GM21528 (cell line): ENCODE data around the gene ICAM1.
A peak's percentile ranks its signal among the peaks of the same experiment; 100 is the strongest.
"Not testable (repeated sequence)": the region's sequence is repeated elsewhere in the genome, so short reads cannot be mapped to it uniquely, and the experiment has no call there.

Experiments used
- ATAC-seq: cut with Tn5 transposase; IDR thresholded peaks from one replicate; pipeline ENCODE4 v1.9.1; 2021; ENCODE audit warnings: mild to moderate bottlenecking, moderate library complexity; ENCODE audit not compliant: unreplicated experiment, low FRiP score

ICAM1 gene

DNA sequence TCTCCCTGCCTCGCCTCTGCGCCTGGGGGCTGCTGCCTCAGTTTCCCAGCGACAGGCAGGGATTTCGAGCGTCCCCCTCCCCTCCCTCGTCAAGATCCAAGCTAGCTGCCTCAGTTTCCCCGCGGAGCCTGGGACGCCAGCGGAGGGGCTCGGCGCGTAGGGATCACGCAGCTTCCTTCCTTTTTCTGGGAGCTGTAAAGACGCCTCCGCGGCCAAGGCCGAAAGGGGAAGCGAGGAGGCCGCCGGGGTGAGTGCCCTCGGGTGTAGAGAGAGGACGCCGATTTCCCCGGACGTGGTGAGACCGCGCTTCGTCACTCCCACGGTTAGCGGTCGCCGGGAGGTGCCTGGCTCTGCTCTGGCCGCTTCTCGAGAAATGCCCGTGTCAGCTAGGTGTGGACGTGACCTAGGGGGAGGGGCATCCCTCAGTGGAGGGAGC is 722 bp upstream of the ICAM1 start:
- ATAC-seq = peak; percentile 27

DNA sequence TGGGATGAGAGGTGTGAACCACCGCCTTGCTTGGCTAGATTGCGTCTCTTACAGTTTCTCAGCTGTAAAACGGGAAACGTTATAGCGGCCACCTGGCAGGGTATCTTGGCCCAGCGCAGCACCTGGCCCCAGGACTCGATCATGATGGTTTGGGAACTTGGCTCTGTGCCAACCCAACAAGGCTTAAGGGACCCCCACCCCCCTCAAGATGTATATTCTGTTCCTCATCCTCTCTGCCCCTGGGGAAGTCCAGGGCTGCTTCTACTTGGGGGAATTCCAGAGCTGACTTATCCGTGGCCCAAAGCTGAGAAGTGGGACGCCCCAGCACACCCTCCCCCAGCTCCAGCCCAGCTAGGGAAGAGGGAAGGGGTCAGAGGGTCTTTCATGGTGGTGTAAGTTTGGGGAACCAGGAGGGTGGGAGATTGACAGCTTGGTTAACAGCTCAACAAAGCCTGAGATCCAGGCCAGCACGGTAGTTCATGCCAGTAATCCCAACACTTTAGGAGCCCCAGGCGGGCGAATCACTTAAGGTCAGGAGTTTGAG is 695 bp downstream of the ICAM1 start:
- peak; percentile 7 for ATAC-seq

- no peak for ATAC-seq
Measured at GRCh38 chr19:10274589-10274988, 3.7 kb downstream of the ICAM1 start.

- ATAC-seq = no peak
Measured at GRCh38 chr19:10277795-10278589, 7.1 kb downstream of the ICAM1 start.

- ATAC-seq = no peak
Measured at GRCh38 chr19:10278935-10279334, 8.0 kb downstream of the ICAM1 start.

DNA sequence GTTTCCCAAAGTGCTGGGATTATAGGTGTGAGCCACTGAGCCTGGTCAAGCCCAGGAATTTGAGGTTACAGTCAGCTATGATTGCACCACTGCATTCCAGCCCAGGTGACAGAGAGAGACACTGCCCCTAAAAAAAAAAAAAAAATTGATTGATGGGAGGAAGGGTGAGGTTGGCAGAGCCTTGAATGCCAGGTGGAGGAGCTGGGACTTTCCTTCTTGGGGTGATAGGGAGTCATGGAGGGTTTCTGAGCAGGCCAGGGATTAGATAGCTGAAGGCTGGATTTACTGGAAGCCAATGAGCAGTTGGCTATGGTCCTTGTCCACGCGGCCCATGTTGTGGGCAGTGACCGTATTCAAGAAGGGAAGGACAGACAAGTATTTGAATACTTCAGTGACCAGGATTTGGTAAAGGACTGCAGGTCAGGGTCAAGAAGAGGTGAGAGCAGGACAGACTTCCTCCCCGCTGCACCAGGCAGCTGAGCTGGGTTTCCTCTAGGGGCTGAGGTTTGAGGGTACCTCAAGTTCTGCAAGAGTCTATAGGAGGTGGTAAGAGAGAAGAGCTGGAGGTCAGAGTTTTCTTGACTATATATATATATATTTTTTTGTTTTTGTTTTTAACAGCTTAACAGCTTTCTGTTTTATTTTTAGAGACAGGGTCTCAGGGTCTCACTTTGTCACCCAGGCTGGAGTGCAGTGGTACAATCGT is 9.0 kb downstream of the ICAM1 start:
- ATAC-seq = no peak

GRCh38 chr19:10282043-10282442 is 11.1 kb downstream of the ICAM1 start:
- ATAC-seq = not testable (repeated sequence)

- ATAC-seq = no peak
Measured at GRCh38 chr19:10283301-10284064, 12.6 kb downstream of the ICAM1 start.

DNA sequence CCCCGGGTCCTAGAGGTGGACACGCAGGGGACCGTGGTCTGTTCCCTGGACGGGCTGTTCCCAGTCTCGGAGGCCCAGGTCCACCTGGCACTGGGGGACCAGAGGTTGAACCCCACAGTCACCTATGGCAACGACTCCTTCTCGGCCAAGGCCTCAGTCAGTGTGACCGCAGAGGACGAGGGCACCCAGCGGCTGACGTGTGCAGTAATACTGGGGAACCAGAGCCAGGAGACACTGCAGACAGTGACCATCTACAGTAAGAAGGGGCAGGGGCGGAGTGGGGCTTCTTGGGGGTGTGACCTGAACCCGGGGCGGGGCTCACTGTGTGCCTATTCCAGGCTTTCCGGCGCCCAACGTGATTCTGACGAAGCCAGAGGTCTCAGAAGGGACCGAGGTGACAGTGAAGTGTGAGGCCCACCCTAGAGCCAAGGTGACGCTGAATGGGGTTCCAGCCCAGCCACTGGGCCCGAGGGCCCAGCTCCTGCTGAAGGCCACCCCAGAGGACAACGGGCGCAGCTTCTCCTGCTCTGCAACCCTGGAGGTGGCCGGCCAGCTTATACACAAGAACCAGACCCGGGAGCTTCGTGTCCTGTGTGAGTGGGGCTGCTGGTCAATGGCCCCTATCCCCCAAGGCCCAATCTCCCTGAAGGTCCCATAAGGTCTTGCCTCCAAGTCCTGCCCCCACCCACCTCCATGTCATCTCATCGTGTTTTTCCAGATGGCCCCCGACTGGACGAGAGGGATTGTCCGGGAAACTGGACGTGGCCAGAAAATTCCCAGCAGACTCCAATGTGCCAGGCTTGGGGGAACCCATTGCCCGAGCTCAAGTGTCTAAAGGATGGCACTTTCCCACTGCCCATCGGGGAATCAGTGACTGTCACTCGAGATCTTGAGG is 13.4 kb downstream of the ICAM1 start:
- no peak for ATAC-seq

DNA sequence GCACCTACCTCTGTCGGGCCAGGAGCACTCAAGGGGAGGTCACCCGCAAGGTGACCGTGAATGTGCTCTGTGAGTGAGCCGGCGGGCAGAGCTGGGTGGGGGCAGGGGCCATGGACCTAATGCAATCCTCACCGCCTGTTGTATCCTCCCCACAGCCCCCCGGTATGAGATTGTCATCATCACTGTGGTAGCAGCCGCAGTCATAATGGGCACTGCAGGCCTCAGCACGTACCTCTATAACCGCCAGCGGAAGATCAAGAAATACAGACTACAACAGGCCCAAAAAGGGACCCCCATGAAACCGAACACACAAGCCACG is 14.0 kb downstream of the ICAM1 start:
- ATAC-seq = no peak

- no peak for ATAC-seq
Measured at GRCh38 chr19:10285393-10285792, 14.5 kb downstream of the ICAM1 start.

DNA sequence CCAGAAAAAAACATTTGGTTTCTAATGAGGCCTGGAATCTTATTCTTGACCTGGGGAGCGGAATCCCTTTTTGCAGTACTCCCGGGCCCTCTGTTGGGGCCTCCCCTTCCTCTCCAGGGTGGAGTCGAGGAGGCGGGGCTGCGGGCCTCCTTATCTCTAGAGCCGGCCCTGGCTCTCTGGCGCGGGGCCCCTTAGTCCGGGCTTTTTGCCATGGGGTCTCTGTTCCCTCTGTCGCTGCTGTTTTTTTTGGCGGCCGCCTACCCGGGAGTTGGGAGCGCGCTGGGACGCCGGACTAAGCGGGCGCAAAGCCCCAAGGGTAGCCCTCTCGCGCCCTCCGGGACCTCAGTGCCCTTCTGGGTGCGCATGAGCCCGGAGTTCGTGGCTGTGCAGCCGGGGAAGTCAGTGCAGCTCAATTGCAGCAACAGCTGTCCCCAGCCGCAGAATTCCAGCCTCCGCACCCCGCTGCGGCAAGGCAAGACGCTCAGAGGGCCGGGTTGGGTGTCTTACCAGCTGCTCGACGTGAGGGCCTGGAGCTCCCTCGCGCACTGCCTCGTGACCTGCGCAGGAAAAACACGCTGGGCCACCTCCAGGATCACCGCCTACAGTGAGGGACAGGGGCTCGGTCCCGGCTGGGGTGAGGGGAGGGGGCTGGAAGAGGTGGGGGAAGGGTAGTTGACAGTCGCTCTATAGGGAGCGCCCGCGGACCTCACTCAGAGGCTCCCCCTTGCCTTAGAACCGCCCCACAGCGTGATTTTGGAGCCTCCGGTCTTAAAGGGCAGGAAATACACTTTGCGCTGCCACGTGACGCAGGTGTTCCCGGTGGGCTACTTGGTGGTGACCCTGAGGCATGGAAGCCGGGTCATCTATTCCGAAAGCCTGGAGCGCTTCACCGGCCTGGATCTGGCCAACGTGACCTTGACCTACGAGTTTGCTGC is 16.1 kb downstream of the ICAM1 start, which contains the start of gene ICAM4:
TSS of gene ICAM4 (plus strand) at position 153 of the 935 bp plus-strand sequence. CDS start at position 211, 58 bp downstream.
- no peak for ATAC-seq

DNA sequence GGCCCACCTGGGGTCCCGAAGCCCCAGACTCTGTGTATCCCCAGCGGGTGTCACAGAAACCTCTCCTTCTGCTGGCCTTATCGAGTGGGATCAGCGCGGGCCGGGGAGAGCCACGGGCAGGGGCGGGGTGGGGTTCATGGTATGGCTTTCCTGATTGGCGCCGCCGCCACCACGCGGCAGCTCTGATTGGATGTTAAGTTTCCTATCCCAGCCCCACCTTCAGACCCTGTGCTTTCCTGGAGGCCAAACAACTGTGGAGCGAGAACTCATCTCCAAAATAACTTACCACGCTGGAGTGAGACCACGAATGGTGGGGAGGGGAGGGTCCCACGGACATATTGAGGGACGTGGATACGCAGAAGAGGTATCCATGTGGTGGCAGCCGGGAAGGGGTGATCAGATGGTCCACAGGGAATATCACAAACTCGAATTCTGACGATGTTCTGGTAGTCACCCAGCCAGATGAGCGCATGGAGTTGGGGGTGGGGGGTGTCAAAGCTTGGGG is 17.8 kb downstream of the ICAM1 start:
- ATAC-seq = no peak

- no peak for ATAC-seq
Measured at GRCh38 chr19:10289167-10289835, 18.4 kb downstream of the ICAM1 start.

DNA sequence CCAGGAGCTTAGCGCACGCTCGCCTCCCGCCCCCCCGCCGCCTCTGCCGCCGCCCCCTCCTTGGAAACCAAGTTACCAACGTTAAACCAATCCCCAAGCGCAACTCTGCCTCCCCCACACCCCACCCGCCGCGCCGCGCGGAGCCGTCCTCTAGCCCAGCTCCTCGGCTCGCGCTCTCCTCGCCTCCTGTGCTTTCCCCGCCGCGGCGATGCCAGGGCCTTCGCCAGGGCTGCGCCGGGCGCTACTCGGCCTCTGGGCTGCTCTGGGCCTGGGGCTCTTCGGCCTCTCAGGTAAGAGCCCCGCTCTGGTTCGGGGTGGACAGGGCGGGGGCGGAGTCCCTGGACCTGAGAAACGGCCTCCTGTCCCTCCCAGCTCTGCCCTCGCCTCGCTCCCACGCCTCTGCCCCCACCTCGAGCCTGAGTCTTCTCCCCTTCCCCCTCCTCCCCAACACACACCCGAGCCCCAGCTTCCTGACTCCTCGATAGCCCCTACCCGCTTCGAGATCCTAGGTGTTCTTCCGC is 19.0 kb downstream of the ICAM1 start, which contains the start of gene ICAM5:
TSS of gene ICAM5 (plus strand) at position 117 of the 521 bp plus-strand sequence. CDS start at position 209, 92 bp downstream.
- no peak for ATAC-seq

DNA sequence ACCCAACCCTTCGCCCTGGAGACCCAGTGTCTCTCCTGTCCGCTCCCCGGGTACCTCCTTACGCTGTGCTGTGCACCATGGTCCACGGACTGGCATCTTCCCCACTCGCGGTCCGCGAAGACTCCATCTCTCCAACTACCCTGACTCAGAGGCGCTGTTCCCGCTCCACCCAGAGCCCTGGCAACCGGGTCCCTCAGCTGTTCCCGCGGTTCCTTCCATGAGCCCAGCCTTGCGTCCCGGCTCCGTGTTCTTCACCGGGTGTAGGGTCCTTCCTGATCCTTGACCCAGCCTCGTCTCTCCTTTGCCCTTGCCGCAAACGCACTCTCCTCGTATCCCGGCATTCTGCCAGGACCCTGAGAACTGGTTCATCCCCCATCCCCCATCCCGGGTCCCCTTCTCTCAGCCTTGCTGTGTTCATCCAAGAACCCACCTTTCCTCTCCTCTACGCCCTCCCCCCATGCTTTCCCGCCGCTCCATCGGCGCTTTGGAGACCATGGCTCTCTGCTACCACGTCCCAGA is 19.5 kb downstream of the ICAM1 start:
- ATAC-seq = no peak

DNA sequence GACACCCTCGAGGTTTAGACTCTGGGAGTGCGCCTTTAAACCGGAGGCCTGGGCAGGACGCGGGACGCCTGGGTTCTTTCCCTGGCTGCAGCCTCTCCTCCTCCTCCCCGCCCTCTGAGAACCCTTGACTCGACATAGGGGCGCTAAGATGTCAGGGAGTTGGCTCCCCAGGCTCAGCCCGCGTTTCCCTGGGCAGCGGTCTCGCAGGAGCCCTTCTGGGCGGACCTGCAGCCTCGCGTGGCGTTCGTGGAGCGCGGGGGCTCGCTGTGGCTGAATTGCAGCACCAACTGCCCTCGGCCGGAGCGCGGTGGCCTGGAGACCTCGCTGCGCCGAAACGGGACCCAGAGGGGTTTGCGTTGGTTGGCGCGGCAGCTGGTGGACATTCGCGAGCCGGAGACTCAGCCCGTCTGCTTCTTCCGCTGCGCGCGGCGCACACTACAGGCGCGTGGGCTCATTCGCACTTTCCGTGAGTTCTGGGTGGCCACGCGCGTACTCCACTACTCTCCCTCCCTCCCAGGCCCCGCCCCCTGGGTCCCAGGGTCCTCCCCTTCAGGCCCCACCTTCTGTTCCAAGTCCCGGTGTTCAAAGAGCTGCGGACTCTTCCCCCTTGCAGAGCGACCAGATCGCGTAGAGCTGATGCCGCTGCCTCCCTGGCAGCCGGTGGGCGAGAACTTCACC is 20.1 kb downstream of the ICAM1 start:
- ATAC-seq = no peak
